ENCODE results near the gene TXNRD2. TPM values are rescaled to one million over a fixed set of nuclear protein-coding genes. Genes with fewer than 3 reads are reported as not detected.
"Not testable (repeated sequence)": the region's sequence is repeated elsewhere in the genome, so short reads cannot be mapped to it uniquely, and the experiment has no call there.

Gene TXNRD2
- total and polyA plus RNA-seq, 2 of the 4 experiments (the other 2 are of a cell fraction): 15.6 to 25.7 TPM

DNA sequence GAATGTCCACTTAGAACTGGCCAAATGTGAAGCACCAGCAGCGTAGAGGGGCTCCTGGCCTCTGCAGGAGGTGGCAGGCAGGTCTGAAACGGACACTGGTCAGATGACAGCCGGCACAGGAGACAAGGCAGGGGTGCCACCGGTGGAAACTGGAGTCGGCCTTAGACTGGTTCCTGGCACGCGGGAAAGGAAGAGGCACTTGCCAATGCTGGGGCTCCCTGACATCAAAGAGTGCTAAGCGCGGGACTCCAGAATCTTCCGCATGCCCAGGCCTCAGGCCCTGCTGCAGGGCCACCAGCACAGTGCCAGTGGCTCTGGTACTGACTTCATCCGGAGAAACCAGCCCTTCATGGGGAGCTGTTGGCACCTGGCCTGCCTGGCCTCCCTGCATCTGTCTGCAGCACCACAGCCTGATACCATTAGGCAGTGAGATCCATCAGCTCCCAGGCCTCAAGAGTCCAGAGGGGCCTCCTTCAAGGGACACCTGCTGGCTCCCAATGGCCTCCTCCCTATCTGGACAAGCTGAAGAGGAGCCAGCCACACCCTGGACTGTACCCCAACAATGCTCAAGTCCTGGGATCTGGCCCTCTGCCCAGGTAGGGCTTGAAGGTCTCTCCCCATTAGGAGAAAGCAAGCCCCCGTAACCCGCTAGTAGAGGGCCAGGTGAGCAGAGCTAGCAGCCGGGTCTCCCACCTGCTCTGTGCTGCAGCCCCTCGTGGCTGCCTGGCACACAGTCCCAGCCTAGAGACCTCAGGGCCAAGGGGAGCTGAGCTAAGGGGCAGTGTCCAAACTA is 57.3 kb downstream of the TXNRD2 start (continued):
- no peak for TF ChIP-seq FOS (IDR thresholded peaks at IDR 0.05; ENCODE audit: low read depth, low read length)
- TF ChIP-seq CEBPB (IDR thresholded peaks at IDR 0.05; ENCODE audit: low read depth, low read length): no peak

DNA sequence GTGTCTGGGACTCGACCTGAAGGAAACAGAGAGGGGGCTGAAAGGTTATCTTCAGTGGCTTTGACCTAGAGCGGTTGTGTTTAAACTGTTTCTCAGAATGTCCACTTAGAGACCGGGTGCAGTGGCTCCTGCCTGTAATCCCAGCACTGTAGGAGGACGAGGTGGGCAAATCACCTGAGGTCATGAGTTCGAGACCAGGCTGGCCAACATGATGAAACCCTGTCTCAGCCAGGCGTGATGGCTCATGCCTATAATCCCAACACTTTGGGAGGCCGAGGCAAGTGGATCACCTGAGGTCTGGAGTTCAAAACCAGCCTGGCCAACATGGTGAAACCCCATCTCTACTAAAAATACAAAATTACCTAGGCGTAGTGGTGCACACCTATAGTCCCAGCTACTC is 58.2 kb downstream of the TXNRD2 start:
- Histone ChIP-seq H3K56ac (ENCODE audit: extremely low read depth, insufficient read depth, low read length) (0 out of 2 replicates have a peak overlapping the region, but pooled peaks have one; percentile 26), H2BK20ac (ENCODE audit: low read depth, low read length) (peak overlapping the region; percentile 98), H3K79me1 (ENCODE audit: low read depth in 1 of 2, low read length in 2 of 2) (peaks cover 16 to 55% of the 10 kb centered on the region in 2 experiments), H3K9me1 (ENCODE audit: insufficient read depth, low read length) (peaks cover 66% of the 10 kb centered on the region), H2AK5ac (ENCODE audit: low read depth, low read length) (peak overlapping the region; percentile 100), H2BK120ac (ENCODE audit: low read depth, low read length) (peak overlapping the region; percentile 98), H3K4me1 (ENCODE audit: control insufficient read depth, insufficient read depth, low read length) (peaks cover 57% of the 10 kb centered on the region), H2BK15ac (ENCODE audit: low read depth, low read length) (peak overlapping the region; percentile 91; the same call in 2 of the 3 replicates), H2AK9ac (replicated peaks; ENCODE audit: low read depth, low read length, poor library complexity) (peak overlapping the region; percentile 78), H3K14ac (replicated peaks; ENCODE audit: low read depth, low read length) (peak overlapping the region; percentile 95), H2BK5ac (ENCODE audit: low read depth, low read length, poor library complexity, severe bottlenecking) (peak overlapping the region; percentile 98), H4K5ac (ENCODE audit: low read depth, low read length) (peak overlapping the region; percentile 44; the same call in 1 of the 2 replicates), H4K8ac (ENCODE audit: low read depth in 2 of 2, low read length in 2 of 2) (peak overlapping the region; percentile 88 to 91; a peak in 3 of 4 replicates), H3K27ac (ENCODE audit: insufficient read depth, low read length) (peak overlapping the region; percentile 93; the same call in 1 of the 2 replicates), H3K18ac (ENCODE audit: low read depth, low read length) (peak overlapping the region; percentile 13; the same call in 1 of the 2 replicates), H3K4ac (ENCODE audit: low read depth, low read length) (peak overlapping the region; percentile 99), H3K23ac (ENCODE audit: low read depth, low read length) (peak overlapping the region; percentile 26; the same call in 1 of the 2 replicates), H4K91ac (ENCODE audit: insufficient read depth, low read depth, low read length) (peak overlapping the region; percentile 100)
- POLR2A ChIA-PET (ENCODE audit: unreplicated experiment); H3K4me2 ChIP-seq (ENCODE audit: low read depth, low read length); H4K20me1 ChIP-seq (ENCODE audit: insufficient read depth, low read length); dilution Hi-C loops (cut with HindIII; ENCODE audit: low sequenced_read_pairs, unreplicated experiment); H3K4me3 ChIP-seq (ENCODE audit: insufficient read depth, low read depth, low read length); H3K27me3 ChIP-seq (ENCODE audit: control insufficient read depth, insufficient read depth, low read length); DNase-seq; H3K9ac ChIP-seq (ENCODE audit: low read depth, low read length); ATAC-seq (ENCODE audit: low read depth); H3K36me3 ChIP-seq (ENCODE audit: control insufficient read depth, insufficient read depth, low read length); in situ Hi-C loops (cut with MboI; ENCODE audit: low sequenced_read_pairs); CTCF ChIA-PET; H2AFZ ChIP-seq (replicated peaks; ENCODE audit: low read length, poor library complexity); BruUV-seq (replicated peaks); intact Hi-C loops (cut with micrococcal nuclease); H3K9me3 ChIP-seq (ENCODE audit: control insufficient read depth, insufficient read depth, low read length): not testable (repeated sequence)
- 100% methylated on average over 2 of the region's 8 CpGs; no CpG with 5 or more reads in 1 of the 2 experiments for WGBS, 2 experiments (ENCODE audit: extremely low coverage in 2 of 2, insufficient read length in 1 of 2)

Measured in IMR-90 (cell line).